Hypothalamus (tissue), 51 donors: ENCODE results near the gene CEP295NL.
A peak's percentile ranks its signal among the peaks of the same experiment; 100 is the strongest.
"Not testable (repeated sequence)": the region's sequence is repeated elsewhere in the genome, so short reads cannot be mapped to it uniquely, and the experiment has no call there.

Experiments
- DNase-seq, 51 donors: peaks; one replicate each; lab custom pipeline; 2025; lab: John Stamatoyannopoulos, UW

Gene CEP295NL

GRCh38 chr17:78910497-78911284 lies 7.7 kb upstream of the CEP295NL start:
- DNase-seq = peak in 4 of 51 donors; percentile 20 to 35 (median 30)

GRCh38 chr17:78908426-78908825 lies 5.4 kb upstream of the CEP295NL start:
- DNase-seq = no peak

GRCh38 chr17:78905541-78905940 lies 2.5 kb upstream of the CEP295NL start:
- DNase-seq = no peak

GRCh38 chr17:78905116-78905515 lies 2.1 kb upstream of the CEP295NL start:
- DNase-seq = no peak

GRCh38 chr17:78904371-78904770 lies 1.4 kb upstream of the CEP295NL start:
- DNase-seq = peak in 1 of 51 donors; percentile 21

- DNase-seq = not testable (repeated sequence)
These were observed 770 bp downstream of the CEP295NL start for GRCh38 chr17:78902231-78902630.

- no peak for DNase-seq
These were observed 1.2 kb downstream of the CEP295NL start for GRCh38 chr17:78901806-78902205.

GRCh38 chr17:78900816-78901215 lies 2.2 kb downstream of the CEP295NL start:
- DNase-seq = no peak

- peak in 25 of 51 donors; percentile 32 to 76 (median 57) for DNase-seq
These were observed 3.4 kb downstream of the CEP295NL start for GRCh38 chr17:78899361-78900260.

- peak in 7 of 51 donors; percentile 35 to 65 (median 53) for DNase-seq
These were observed 4.1 kb downstream of the CEP295NL start for GRCh38 chr17:78898947-78899346.

- DNase-seq = no peak
These were observed 4.7 kb downstream of the CEP295NL start for GRCh38 chr17:78898075-78898836.

- no peak for DNase-seq
These were observed 5.3 kb downstream of the CEP295NL start for GRCh38 chr17:78897664-78898047.

GRCh38 chr17:78896834-78897663 lies 6.0 kb downstream of the CEP295NL start:
- no peak for DNase-seq

- DNase-seq = peak in 45 of 51 donors; percentile 25 to 91 (median 69)
These were observed 6.7 kb downstream of the CEP295NL start for GRCh38 chr17:78896091-78896833.

GRCh38 chr17:78895322-78895721 lies 7.7 kb downstream of the CEP295NL start:
- peak in 7 of 51 donors; percentile 25 to 37 (median 35) for DNase-seq

GRCh38 chr17:78893684-78894083 lies 9.3 kb downstream of the CEP295NL start:
- peak in 16 of 51 donors; percentile 26 to 60 (median 41) for DNase-seq

GRCh38 chr17:78892936-78893379 lies 10.0 kb downstream of the CEP295NL start:
- no peak for DNase-seq

GRCh38 chr17:78892520-78892919 lies 10.5 kb downstream of the CEP295NL start:
- peak in 22 of 51 donors; percentile 21 to 81 (median 40) for DNase-seq

- DNase-seq = peak in 1 of 51 donors; percentile 51
These were observed 10.9 kb downstream of the CEP295NL start for GRCh38 chr17:78892062-78892456.
